GM21737 (cell line): ENCODE measurements around the gene ELP5.
A peak's percentile ranks its signal among the peaks of the same experiment; 100 is the strongest.
"Not testable (repeated sequence)": the region's sequence is repeated elsewhere in the genome, so short reads cannot be mapped to it uniquely, and the experiment has no call there.

Source experiments
- ATAC-seq: cut with Tn5 transposase; IDR thresholded peaks from one replicate; pipeline ENCODE4 v1.9.1; 2021; ENCODE audit warnings: mild to moderate bottlenecking, moderate library complexity; ENCODE audit not compliant: unreplicated experiment

Gene ELP5

GRCh38 chr17:7235693-7236665 lies 16.0 kb upstream of the ELP5 start:
- no peak for ATAC-seq

- ATAC-seq = no peak
Measured at GRCh38 chr17:7236808-7237207, 15.2 kb upstream of the ELP5 start.

- ATAC-seq = no peak
Measured at GRCh38 chr17:7237266-7237760, 14.7 kb upstream of the ELP5 start.

GRCh38 chr17:7237761-7238419 lies 14.1 kb upstream of the ELP5 start:
- ATAC-seq = peak; percentile 17

GRCh38 chr17:7238420-7239090 lies 13.5 kb upstream of the ELP5 start:
- ATAC-seq = no peak

GRCh38 chr17:7239091-7240027 lies 12.7 kb upstream of the ELP5 start, which contains the start of gene PHF23:
PHF23 (minus strand) TSS chr17:7239457; CDS start chr17:7239279, 178 bp downstream.
- peak; percentile 35 for ATAC-seq

- no peak for ATAC-seq
Measured at GRCh38 chr17:7240375-7240774, 11.6 kb upstream of the ELP5 start.

- ATAC-seq = no peak
Measured at GRCh38 chr17:7241090-7241733, 10.8 kb upstream of the ELP5 start.

GRCh38 chr17:7241783-7242716 lies 10.0 kb upstream of the ELP5 start, which contains the start of gene GABARAP:
GABARAP (minus strand) TSS chr17:7242449; CDS start chr17:7242330, 119 bp downstream.
- ATAC-seq = peak; percentile 25

- ATAC-seq = peak; percentile 35
Measured at GRCh38 chr17:7242717-7243452, 9.1 kb upstream of the ELP5 start.

GRCh38 chr17:7243453-7243729 lies 8.6 kb upstream of the ELP5 start:
- ATAC-seq = no peak

GRCh38 chr17:7243838-7244237 lies 8.2 kb upstream of the ELP5 start:
- ATAC-seq = not testable (repeated sequence)

GRCh38 chr17:7246779-7247178 lies 5.2 kb upstream of the ELP5 start:
- no peak for ATAC-seq

- no peak for ATAC-seq
Measured at GRCh38 chr17:7248796-7249195, 3.2 kb upstream of the ELP5 start.

- ATAC-seq = no peak
Measured at GRCh38 chr17:7249214-7249613, 2.8 kb upstream of the ELP5 start.

GRCh38 chr17:7249830-7250229 lies 2.2 kb upstream of the ELP5 start:
- no peak for ATAC-seq

GRCh38 chr17:7250695-7251627 lies 1.1 kb upstream of the ELP5 start:
- peak; percentile 3 for ATAC-seq
